Neutrophil (primary cell): ENCODE data around the gene CTNND2.

Source experiments
- H3K27ac ChIP-seq: fragments of 200-600 bp; sonication (generic); 2 replicates; pipeline ENCODE4 v1.5.1; 2016; ENCODE audit warnings: mild to moderate bottlenecking, moderate library complexity
- H3K27me3 ChIP-seq: fragments of 200-600 bp; sonication (generic); 2 replicates; pipeline ENCODE4 v1.6.0; 2016; ENCODE audit warnings: mild to moderate bottlenecking
- H3K36me3 ChIP-seq: fragments of 200-600 bp; sonication (generic); 2 replicates; pipeline ENCODE4 v1.5.1; 2017
- H3K4me1 ChIP-seq, 2 experiments: fragments of 200-600 bp in 1 of 2; sonication (generic) in 1 of 2; 1 replicate in 1 of 2; 2 replicates in 1 of 2; pipeline versions ENCODE4 v1.5.1 to v1.6.1; 2013 to 2016; ENCODE audit warnings: low read depth in 1 of 2, low read length in 1 of 2, mild to moderate bottlenecking in 1 of 2, moderate library complexity in 1 of 2; ENCODE audit not compliant: control insufficient read depth in 1 of 2, insufficient read depth in 1 of 2
- H3K4me3 ChIP-seq, 2 experiments: fragments of 200-600 bp in 1 of 2; sonication (generic) in 1 of 2; 1 replicate in 1 of 2; 2 replicates in 1 of 2; pipeline ENCODE4 v1.5.1; 2013 to 2016; ENCODE audit warnings: low read depth in 1 of 2, low read length in 1 of 2, mild to moderate bottlenecking in 1 of 2, moderate library complexity in 1 of 2
- H3K9me3 ChIP-seq: fragments of 200-600 bp; sonication (generic); 2 replicates; pipeline ENCODE4 v1.5.1; 2016
- TF ChIP-seq, protein P1 (sequence below): fragments of 200-600 bp; sonication (generic); IDR thresholded peaks from 2 replicates; pipeline ENCODE4 v1.5.1; 2016; ENCODE audit warnings: antibody characterized with exemption

Gene CTNND2

DNA sequence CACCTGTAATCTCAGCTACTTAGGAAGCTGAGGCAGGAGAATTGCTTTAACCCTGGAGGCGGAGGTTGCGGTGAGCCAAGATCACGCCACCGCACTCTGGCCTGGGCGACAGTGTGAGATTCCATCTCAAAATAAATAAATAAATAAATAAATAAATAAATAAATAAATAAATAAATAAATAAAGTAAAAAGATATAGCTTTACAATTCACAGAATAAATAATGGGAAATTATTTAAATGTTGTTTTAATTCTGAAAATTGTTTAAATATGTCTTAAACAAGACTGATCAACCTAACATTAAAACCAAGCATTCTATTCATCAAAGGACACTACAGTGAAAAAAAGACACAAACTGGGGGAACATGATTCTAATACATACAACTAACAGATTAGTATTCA is 357.1 kb downstream of the CTNND2 start:
- Histone ChIP-seq H3K4me3 (no peak overlapping the region), H3K9me3 (no peaks in the 10 kb centered on the region), H3K27ac (no peak overlapping the region), H3K36me3 (no peaks in the 10 kb centered on the region), H3K4me1 (no peaks in the 10 kb centered on the region), H3K27me3 (no peaks in the 10 kb centered on the region)
- TF ChIP-seq, protein P1, sequence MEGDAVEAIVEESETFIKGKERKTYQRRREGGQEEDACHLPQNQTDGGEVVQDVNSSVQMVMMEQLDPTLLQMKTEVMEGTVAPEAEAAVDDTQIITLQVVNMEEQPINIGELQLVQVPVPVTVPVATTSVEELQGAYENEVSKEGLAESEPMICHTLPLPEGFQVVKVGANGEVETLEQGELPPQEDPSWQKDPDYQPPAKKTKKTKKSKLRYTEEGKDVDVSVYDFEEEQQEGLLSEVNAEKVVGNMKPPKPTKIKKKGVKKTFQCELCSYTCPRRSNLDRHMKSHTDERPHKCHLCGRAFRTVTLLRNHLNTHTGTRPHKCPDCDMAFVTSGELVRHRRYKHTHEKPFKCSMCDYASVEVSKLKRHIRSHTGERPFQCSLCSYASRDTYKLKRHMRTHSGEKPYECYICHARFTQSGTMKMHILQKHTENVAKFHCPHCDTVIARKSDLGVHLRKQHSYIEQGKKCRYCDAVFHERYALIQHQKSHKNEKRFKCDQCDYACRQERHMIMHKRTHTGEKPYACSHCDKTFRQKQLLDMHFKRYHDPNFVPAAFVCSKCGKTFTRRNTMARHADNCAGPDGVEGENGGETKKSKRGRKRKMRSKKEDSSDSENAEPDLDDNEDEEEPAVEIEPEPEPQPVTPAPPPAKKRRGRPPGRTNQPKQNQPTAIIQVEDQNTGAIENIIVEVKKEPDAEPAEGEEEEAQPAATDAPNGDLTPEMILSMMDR, result no peak

DNA sequence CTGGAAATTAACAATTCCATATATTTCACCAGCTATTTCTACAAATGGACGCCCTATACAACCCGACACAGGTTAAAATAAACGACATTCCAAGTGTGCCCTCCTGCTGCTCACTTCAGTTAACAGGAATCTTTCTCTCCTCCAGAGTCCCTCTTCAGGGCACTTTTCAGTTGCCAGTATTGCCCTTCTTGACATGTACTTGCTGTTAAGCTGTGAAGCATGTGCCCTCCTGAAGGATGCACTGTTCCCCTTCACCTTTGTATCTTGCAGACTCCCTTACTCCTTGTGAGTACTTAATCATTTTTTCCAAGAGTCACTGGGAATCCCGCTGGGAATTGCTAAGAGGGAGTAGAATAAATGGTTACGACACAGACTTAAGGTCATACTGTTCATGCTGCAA is 364.1 kb downstream of the CTNND2 start:
- H3K27me3 ChIP-seq, result no peaks in the 10 kb centered on the region
- no peaks in the 10 kb centered on the region for H3K36me3 ChIP-seq
- TF ChIP-seq, protein P1, result no peak
- no peak overlapping the region for H3K4me3 ChIP-seq
- no peak overlapping the region for H3K27ac ChIP-seq
- no peaks in the 10 kb centered on the region for H3K4me1 ChIP-seq
- no peaks in the 10 kb centered on the region for H3K9me3 ChIP-seq

DNA sequence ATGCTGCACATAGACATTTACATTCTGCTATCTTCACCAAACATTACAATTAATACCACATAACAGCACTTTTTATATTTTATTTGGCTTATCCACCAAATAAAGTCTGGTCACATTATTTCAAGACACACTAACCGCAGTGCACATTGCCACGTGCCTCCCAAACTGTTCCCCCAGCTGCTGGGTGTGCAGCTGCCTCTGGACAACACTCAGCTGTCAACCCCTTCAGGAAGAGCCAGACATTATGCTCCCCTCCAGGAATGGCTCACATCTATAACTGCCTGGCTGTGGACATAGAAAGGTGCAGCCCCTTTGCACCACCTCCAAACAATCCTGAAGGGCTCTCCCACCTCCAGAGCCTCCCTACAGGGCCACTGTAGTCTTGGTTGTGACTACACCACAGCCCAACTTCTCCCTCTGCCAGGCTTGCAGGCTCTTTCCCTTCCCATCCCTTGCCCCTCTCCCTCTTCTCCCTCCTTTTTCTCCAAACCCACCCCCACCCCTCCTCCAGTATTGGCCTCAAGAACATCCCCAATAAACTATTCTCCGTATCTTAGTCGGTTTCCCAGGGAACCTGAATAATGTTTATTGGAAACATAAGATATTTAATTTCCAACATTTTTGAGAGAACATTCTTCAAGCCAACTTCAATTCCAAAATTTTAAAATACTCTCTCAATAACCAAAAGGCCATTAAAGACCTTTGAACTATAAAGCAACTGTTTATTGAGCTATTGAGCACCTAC is 372.3 kb downstream of the CTNND2 start:
- no peak overlapping the region for H3K27ac ChIP-seq
- no peak overlapping the region for H3K4me3 ChIP-seq
- H3K36me3 ChIP-seq, result no peaks in the 10 kb centered on the region
- H3K27me3 ChIP-seq, result no peaks in the 10 kb centered on the region
- TF ChIP-seq, protein P1, result no peak
- H3K9me3 ChIP-seq, result no peaks in the 10 kb centered on the region
- H3K4me1 ChIP-seq, result no peaks in the 10 kb centered on the region

DNA sequence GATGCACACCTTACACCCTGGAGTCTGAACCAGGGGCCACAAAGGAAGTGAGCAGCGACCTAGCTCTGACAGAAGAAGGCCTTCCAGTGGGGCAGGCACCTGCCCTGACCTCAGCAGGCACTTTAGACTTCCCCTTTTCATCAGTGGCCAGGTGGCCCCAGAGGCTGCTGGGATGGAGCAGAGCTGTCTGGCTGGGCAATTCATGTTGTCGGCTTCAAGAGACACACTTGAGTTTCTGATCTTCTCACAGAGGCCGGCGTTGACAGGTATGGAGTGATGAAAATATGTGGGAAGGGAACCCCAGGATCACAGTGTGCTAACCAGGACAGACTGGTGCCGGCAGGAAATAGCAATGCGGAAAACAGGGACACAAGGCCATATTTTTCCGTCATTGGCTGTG is 375.5 kb downstream of the CTNND2 start:
- Histone ChIP-seq H3K36me3 (no peaks in the 10 kb centered on the region), H3K27ac (no peak overlapping the region), H3K27me3 (no peaks in the 10 kb centered on the region), H3K4me3 (no peak overlapping the region), H3K9me3 (no peaks in the 10 kb centered on the region), H3K4me1 (no peaks in the 10 kb centered on the region)
- TF ChIP-seq, protein P1, result no peak

DNA sequence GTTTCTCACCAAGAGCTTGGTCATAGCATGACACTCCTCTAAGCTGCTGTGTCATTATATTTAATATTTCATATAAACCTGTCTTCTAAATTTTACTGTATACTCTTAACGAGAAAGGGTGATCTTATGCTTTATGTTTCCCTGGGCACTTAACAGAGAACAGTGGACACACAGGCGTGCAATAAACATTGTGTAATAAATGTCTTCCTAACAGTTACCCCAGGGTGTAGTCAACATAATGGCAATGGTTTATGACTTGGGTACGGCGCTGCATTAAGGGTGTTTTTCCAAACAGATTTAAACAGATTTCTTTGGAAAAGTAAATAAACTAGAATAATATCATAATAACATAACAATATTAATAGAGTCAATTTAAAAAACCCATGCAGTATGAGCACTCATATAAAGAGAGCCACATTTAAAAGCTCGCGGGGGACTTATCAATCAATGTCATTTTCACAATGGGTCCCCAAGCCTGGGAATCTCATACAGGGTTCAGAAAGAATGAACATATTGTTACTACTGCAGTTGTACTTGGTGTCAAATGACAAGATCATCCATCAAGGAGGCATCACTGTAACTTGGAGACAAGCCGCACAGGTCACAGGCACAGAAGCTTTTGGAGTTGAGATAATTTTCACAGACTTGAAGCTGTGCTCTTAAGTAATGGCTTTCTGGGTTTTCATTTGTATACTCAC is 376.4 kb downstream of the CTNND2 start:
- no peaks in the 10 kb centered on the region for H3K4me1 ChIP-seq
- TF ChIP-seq, protein P1, result no peak
- H3K36me3 ChIP-seq, result no peaks in the 10 kb centered on the region
- no peaks in the 10 kb centered on the region for H3K27me3 ChIP-seq
- no peak overlapping the region for H3K27ac ChIP-seq
- H3K9me3 ChIP-seq, result no peaks in the 10 kb centered on the region
- no peak overlapping the region for H3K4me3 ChIP-seq
